Ishikawa (cell line): ENCODE results near the gene ADAM22.

Source experiments
- CEBPB ChIP-seq: IDR thresholded peaks from 2 replicates; pipeline ENCODE4 v1.6.1; 2012
- CREB1 ChIP-seq: IDR thresholded peaks from 2 replicates; pipeline ENCODE4 v1.6.1; 2012; ENCODE audit warnings: low read depth
- EGR1 ChIP-seq: IDR thresholded peaks from 2 replicates; pipeline ENCODE4 v1.6.1; 2012
- EP300 ChIP-seq: IDR thresholded peaks from 2 replicates; pipeline ENCODE4 v1.6.1; 2012; ENCODE audit warnings: borderline replicate concordance
- FOXM1 ChIP-seq: IDR thresholded peaks from 2 replicates; pipeline ENCODE4 v1.6.1; 2012; ENCODE audit warnings: low read depth, borderline replicate concordance
- MAX ChIP-seq: IDR thresholded peaks from 2 replicates; pipeline ENCODE4 v1.6.1; 2012
- NFIC ChIP-seq: IDR thresholded peaks from 2 replicates; pipeline ENCODE4 v1.6.1; 2012
- RAD21 ChIP-seq: IDR thresholded peaks from 2 replicates; pipeline ENCODE4 v1.6.1; 2012; ENCODE audit warnings: low read depth
- TAF1 ChIP-seq: IDR thresholded peaks from 2 replicates; pipeline ENCODE4 v1.6.1; 2012; ENCODE audit warnings: low read depth, mild to moderate bottlenecking
- TCF12 ChIP-seq: IDR thresholded peaks from 2 replicates; pipeline ENCODE4 v1.6.1; 2012; ENCODE audit warnings: low read depth
- TEAD4 ChIP-seq: IDR thresholded peaks from 2 replicates; pipeline ENCODE4 v1.6.1; 2012
- YY1 ChIP-seq: IDR thresholded peaks from 2 replicates; pipeline ENCODE4 v1.6.1; 2012; ENCODE audit warnings: low read depth
- ZBTB7A ChIP-seq: IDR thresholded peaks from 2 replicates; pipeline ENCODE4 v1.6.1; 2012; ENCODE audit warnings: low read depth
- TF ChIP-seq, protein P1 (sequence below): IDR thresholded peaks from 2 replicates; pipeline ENCODE4 v1.6.1; 2012
- TF ChIP-seq, protein P2 (sequence below): IDR thresholded peaks from 2 replicates; pipeline ENCODE4 v1.6.1; 2012; ENCODE audit warnings: low read depth, mild to moderate bottlenecking

Gene ADAM22

DNA sequence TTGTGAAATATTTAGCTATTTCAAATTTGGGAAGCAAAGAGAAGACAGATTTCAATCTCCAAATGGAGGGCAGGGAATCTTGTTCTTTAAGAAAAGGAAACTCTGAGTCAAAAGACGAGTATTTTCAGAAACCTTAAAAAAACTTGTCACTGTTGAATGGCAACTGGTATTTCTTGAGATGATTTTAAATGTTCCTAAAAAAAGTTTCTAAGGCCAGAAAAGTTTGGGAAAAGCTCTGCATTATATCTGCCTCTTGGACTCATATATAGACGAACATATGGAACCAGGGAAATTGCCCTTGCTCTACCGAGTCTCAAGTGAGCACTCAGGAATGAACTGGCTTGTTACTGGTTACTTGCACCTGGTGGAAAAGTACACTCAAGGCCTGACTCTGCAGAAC, 69.5 kb downstream of the ADAM22 start:
- TF ChIP-seq ZBTB7A (no peak), CEBPB (no peak), MAX (no peak), CREB1 (no peak), TCF12 (no peak), FOXM1 (no peak), RAD21 (no peak), YY1 (no peak), TAF1 (no peak), EGR1 (no peak), EP300 (no peak), NFIC (no peak), TEAD4 (no peak)
- TF ChIP-seq, protein P1, sequence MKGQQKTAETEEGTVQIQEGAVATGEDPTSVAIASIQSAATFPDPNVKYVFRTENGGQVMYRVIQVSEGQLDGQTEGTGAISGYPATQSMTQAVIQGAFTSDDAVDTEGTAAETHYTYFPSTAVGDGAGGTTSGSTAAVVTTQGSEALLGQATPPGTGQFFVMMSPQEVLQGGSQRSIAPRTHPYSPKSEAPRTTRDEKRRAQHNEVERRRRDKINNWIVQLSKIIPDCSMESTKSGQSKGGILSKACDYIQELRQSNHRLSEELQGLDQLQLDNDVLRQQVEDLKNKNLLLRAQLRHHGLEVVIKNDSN = no peak
- TF ChIP-seq, protein P2, sequence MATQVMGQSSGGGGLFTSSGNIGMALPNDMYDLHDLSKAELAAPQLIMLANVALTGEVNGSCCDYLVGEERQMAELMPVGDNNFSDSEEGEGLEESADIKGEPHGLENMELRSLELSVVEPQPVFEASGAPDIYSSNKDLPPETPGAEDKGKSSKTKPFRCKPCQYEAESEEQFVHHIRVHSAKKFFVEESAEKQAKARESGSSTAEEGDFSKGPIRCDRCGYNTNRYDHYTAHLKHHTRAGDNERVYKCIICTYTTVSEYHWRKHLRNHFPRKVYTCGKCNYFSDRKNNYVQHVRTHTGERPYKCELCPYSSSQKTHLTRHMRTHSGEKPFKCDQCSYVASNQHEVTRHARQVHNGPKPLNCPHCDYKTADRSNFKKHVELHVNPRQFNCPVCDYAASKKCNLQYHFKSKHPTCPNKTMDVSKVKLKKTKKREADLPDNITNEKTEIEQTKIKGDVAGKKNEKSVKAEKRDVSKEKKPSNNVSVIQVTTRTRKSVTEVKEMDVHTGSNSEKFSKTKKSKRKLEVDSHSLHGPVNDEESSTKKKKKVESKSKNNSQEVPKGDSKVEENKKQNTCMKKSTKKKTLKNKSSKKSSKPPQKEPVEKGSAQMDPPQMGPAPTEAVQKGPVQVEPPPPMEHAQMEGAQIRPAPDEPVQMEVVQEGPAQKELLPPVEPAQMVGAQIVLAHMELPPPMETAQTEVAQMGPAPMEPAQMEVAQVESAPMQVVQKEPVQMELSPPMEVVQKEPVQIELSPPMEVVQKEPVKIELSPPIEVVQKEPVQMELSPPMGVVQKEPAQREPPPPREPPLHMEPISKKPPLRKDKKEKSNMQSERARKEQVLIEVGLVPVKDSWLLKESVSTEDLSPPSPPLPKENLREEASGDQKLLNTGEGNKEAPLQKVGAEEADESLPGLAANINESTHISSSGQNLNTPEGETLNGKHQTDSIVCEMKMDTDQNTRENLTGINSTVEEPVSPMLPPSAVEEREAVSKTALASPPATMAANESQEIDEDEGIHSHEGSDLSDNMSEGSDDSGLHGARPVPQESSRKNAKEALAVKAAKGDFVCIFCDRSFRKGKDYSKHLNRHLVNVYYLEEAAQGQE = no peak

DNA sequence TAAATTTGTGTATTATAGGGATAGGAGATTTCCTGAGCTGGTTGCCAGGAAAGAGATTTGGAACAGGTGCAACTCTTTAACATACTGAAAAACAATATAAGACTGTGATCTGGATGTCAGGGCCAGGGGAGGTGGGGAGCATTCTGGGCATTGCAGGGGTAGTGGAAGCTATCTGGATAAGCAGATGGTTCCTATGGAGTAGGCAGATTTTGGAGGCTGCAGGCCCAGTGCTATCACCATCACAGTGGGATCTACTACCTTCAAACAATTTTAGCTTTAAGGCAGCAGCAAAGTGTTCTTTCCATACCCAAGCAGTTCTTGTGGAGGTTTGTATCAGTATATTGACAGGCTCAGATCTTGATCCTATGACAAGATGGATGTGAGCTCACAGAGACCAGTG, 71.1 kb downstream of the ADAM22 start:
- TF ChIP-seq TCF12 = no peak
- no peak for TF ChIP-seq YY1
- TF ChIP-seq CEBPB = no peak
- TF ChIP-seq CREB1 = no peak
- no peak for TF ChIP-seq TEAD4
- TF ChIP-seq ZBTB7A = no peak
- TF ChIP-seq MAX = no peak
- TF ChIP-seq, protein P2 = no peak
- TF ChIP-seq NFIC = no peak
- TF ChIP-seq FOXM1 = no peak
- TF ChIP-seq, protein P1 = no peak
- TF ChIP-seq EGR1 = no peak
- no peak for TF ChIP-seq TAF1
- no peak for TF ChIP-seq EP300
- no peak for TF ChIP-seq RAD21

- TF ChIP-seq MAX (no peak), TAF1 (no peak), ZBTB7A (no peak), FOXM1 (no peak), YY1 (no peak), EP300 (no peak), CREB1 (no peak)
- TF ChIP-seq, protein P2 = no peak
Observed at GRCh38 chr7:88009651-88010050, 75.6 kb downstream of the ADAM22 start.

GRCh38 chr7:88012086-88012485, 78.0 kb downstream of the ADAM22 start:
- no peak for TF ChIP-seq NFIC

DNA sequence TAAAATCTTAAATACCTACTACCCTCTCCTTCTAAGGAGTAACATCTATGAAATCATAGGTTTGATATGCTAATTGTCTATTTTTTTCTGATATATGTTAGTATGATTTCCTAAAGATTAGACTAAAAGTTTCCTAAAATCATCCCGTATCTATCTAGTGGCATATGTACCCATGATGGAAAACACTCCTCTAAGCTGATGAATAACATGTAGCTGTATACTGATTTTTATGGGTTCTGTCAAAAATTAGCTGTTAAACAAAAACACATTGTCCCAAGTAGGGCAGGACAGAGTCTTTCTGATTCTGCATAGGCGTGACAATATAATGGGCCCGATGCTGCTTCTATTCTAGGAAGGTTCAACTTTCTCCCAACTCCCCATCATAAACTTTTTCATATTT, 79.9 kb downstream of the ADAM22 start:
- TF ChIP-seq, protein P1 = no peak
- TF ChIP-seq CEBPB = no peak
- TF ChIP-seq YY1 = no peak
- no peak for TF ChIP-seq TEAD4
- no peak for TF ChIP-seq EGR1
- no peak for TF ChIP-seq CREB1
- TF ChIP-seq FOXM1 = no peak
- TF ChIP-seq, protein P2 = no peak
- TF ChIP-seq MAX = no peak
- TF ChIP-seq TAF1 = no peak
- no peak for TF ChIP-seq ZBTB7A
- TF ChIP-seq NFIC = no peak
- no peak for TF ChIP-seq RAD21
- no peak for TF ChIP-seq EP300
- TF ChIP-seq TCF12 = no peak
